SK-N-SH (cell line): ENCODE measurements around the gene MANF. TPM values are rescaled to one million over a fixed set of nuclear protein-coding genes. Genes with fewer than 3 reads are reported as not detected.
A peak's percentile ranks its signal among the peaks of the same experiment; 100 is the strongest.

Source experiments
- CTCF ChIA-PET: fragments of 300-600, 350-600 bp; formaldehyde crosslinking; extraction: SDS; loops from one replicate; lab custom pipeline; 2021; lab: Yijun Ruan, JAX
- POLR2A ChIA-PET: fragments of 350-600 bp; sonication (Branson Sonifier 250); formaldehyde crosslinking; extraction: SDS; loops from one replicate; lab custom pipeline; 2020; ENCODE audit warnings: antibody characterized with exemption, inconsistent platforms; lab: Yijun Ruan, JAX
- DNase-seq: peaks from one replicate; pipeline ENCODE4 v3.0.0; 2012
- H2AFZ ChIP-seq: fragments of 200-600 bp; sonication (generic); 2 replicates; pipeline ENCODE4 v1.8.1; 2016; ENCODE audit warnings: antibody characterized with exemption, mild to moderate bottlenecking, low read depth
- H3F3A ChIP-seq: fragments of 200-600 bp; sonication (generic); replicated peaks from 2 replicates; pipeline ENCODE3; 2016; ENCODE audit warnings: antibody characterized with exemption, mild to moderate bottlenecking; ENCODE audit not compliant: insufficient read depth
- H3K27ac ChIP-seq, 2 experiments: fragments of 200-500 bp in 1 of 2; fragments of 200-600 bp in 1 of 2; sonication (Bioruptor generic) in 1 of 2; sonication (generic), shearing (Covaris generic) in 1 of 2; 2 replicates each; pipeline versions ENCODE4 v1.5.1 to v1.6.1; 2014 to 2016; ENCODE audit warnings: low read depth in 2 of 2, inconsistent platforms in 1 of 2, low read length in 1 of 2, mild to moderate bottlenecking in 1 of 2, mixed read lengths in 1 of 2
- H3K27me3 ChIP-seq: fragments of 200-600 bp; sonication (generic), shearing (Covaris generic); 2 replicates; pipeline ENCODE4 v1.6.1; 2016; ENCODE audit warnings: mixed run types; ENCODE audit not compliant: insufficient read depth
- H3K36me3 ChIP-seq, 2 experiments: fragments of 200-500 bp in 1 of 2; fragments of 200-600 bp in 1 of 2; sonication (Bioruptor generic) in 1 of 2; sonication (generic) in 1 of 2; replicated peaks in 1 of 2; 2 replicates each; pipeline versions ENCODE3 to v1.5.1; 2014 to 2016; ENCODE audit warnings: low read length in 1 of 2, mild to moderate bottlenecking in 1 of 2; ENCODE audit not compliant: insufficient read depth in 2 of 2, control insufficient read depth in 1 of 2
- H3K4me1 ChIP-seq, 2 experiments: fragments of 200-500 bp in 1 of 2; fragments of 200-600 bp in 1 of 2; sonication (Bioruptor generic) in 1 of 2; sonication (generic), shearing (Covaris generic) in 1 of 2; 2 replicates each; pipeline versions ENCODE4 v1.5.1 to v1.6.1; 2014 to 2016; ENCODE audit warnings: low read depth in 1 of 2, low read length in 1 of 2, mixed run types in 1 of 2; ENCODE audit not compliant: insufficient read depth in 2 of 2, control insufficient read depth in 1 of 2
- H3K4me2 ChIP-seq: fragments of 200-600 bp; sonication (generic), shearing (Covaris generic); 2 replicates; pipeline ENCODE4 v1.6.1; 2017; ENCODE audit warnings: mixed run types
- H3K4me3 ChIP-seq, 2 experiments: fragments of 200-500 bp in 1 of 2; fragments of 200-600 bp in 1 of 2; sonication (Bioruptor generic) in 1 of 2; sonication (generic), shearing (Covaris generic) in 1 of 2; 2 replicates each; pipeline versions ENCODE4 v1.5.1 to v1.8.1; 2014 to 2016; ENCODE audit warnings: low read depth in 2 of 2, inconsistent platforms in 1 of 2, low read length in 1 of 2, mild to moderate bottlenecking in 1 of 2, mixed read lengths in 1 of 2, moderate library complexity in 1 of 2
- H3K79me2 ChIP-seq: fragments of 200-600 bp; sonication (generic); 2 replicates; pipeline ENCODE4 v1.8.1; 2017; ENCODE audit warnings: mild to moderate bottlenecking; ENCODE audit not compliant: insufficient read depth
- H3K9ac ChIP-seq: fragments of 200-600 bp; sonication (generic); 2 replicates; pipeline ENCODE4 v1.6.1; 2017; ENCODE audit warnings: mixed run types
- H3K9me2 ChIP-seq: fragments of 200-600 bp; sonication (generic); 2 replicates; pipeline ENCODE4 v1.6.1; 2017; ENCODE audit warnings: mixed run types
- H3K9me3 ChIP-seq: fragments of 200-600 bp; sonication (generic); 2 replicates; pipeline ENCODE4 v1.6.1; 2017; ENCODE audit warnings: mixed run types, mild to moderate bottlenecking, moderate library complexity
- H4K20me1 ChIP-seq: fragments of 200-600 bp; sonication (generic); 2 replicates; pipeline ENCODE4 v1.6.1; 2017; ENCODE audit warnings: mild to moderate bottlenecking, mixed run types; ENCODE audit not compliant: insufficient read depth
- CTCF ChIP-seq: fragments of 200-600 bp; sonication (generic); IDR thresholded peaks from 2 replicates; pipeline ENCODE4 v1.6.1; 2017; ENCODE audit warnings: antibody characterized with exemption, mild to moderate bottlenecking, moderate library complexity
- ELF1 ChIP-seq: IDR thresholded peaks from 2 replicates; pipeline ENCODE4 v1.4.0; 2012
- FOSL2 ChIP-seq: IDR thresholded peaks from 2 replicates; pipeline ENCODE4 v1.4.0; 2012; ENCODE audit warnings: low read depth, mild to moderate bottlenecking, moderate library complexity, borderline replicate concordance
- GABPA ChIP-seq: IDR thresholded peaks from 2 replicates; pipeline ENCODE4 v1.4.0; 2012; ENCODE audit warnings: low read depth, mild to moderate bottlenecking
- GATA2 ChIP-seq: sonication (generic); formaldehyde crosslinking; IDR thresholded peaks from 2 replicates; pipeline ENCODE4 v1.5.0; 2020; ENCODE audit warnings: mild to moderate bottlenecking, missing genetic modification reagents
- JUND ChIP-seq: IDR thresholded peaks from 2 replicates; pipeline ENCODE4 v1.4.0; 2012
- MAX ChIP-seq: IDR thresholded peaks from 2 replicates; pipeline ENCODE4 v1.4.0; 2012; ENCODE audit warnings: low read depth
- MEF2A ChIP-seq: IDR thresholded peaks from 2 replicates; pipeline ENCODE4 v1.4.0; 2012; ENCODE audit warnings: low read depth, borderline replicate concordance
- NFIC ChIP-seq: IDR thresholded peaks from 2 replicates; pipeline ENCODE4 v1.4.0; 2012; ENCODE audit warnings: borderline replicate concordance
- NRF1 ChIP-seq: IDR thresholded peaks from 2 replicates; pipeline ENCODE4 v1.6.1; 2012; ENCODE audit warnings: low read depth, mild to moderate bottlenecking, low read length
- PBX3 ChIP-seq: IDR thresholded peaks from 2 replicates; pipeline ENCODE4; 2012
- POLR2AphosphoS5 ChIP-seq: IDR thresholded peaks from 2 replicates; pipeline ENCODE4 v1.6.1; 2012; ENCODE audit warnings: low read depth, low read length
- RCOR1 ChIP-seq: fragments of 150-350 bp; IDR thresholded peaks from 2 replicates; pipeline ENCODE4 v1.6.1; 2017; ENCODE audit warnings: antibody characterized with exemption, low read length
- RXRA ChIP-seq: IDR thresholded peaks from 2 replicates; pipeline ENCODE4 v1.4.0; 2012; ENCODE audit warnings: low read depth, mild to moderate bottlenecking, borderline replicate concordance
- TAF1 ChIP-seq: IDR thresholded peaks from 2 replicates; pipeline ENCODE4 v1.6.1; 2012; ENCODE audit warnings: low read depth, mild to moderate bottlenecking, low read length, moderate library complexity, borderline replicate concordance
- YY1 ChIP-seq: IDR thresholded peaks from 2 replicates; pipeline ENCODE4 v1.4.0; 2012; ENCODE audit warnings: low read depth, mild to moderate bottlenecking
- ZBTB33 ChIP-seq: IDR thresholded peaks from 2 replicates; pipeline ENCODE4 v1.4.0; 2012; ENCODE audit warnings: low read depth, borderline replicate concordance
- WGBS: methylation state at CpG from one replicate; pipeline ENCODE4 v1.1.6; 2017; ENCODE audit warnings: low lambda C conversion rate; 5-methylcytosine and 5-hydroxymethylcytosine counted together
- polyA plus RNA-seq, 3 experiments: library from polyadenylated mRNA; depleted of rRNA; stranded (reverse); fragments of >200 nt; gene quantifications; 2 replicates each; pipeline ENCODE4 v1.2.3, GENCODE V29; 2012
- TF ChIP-seq, protein P1 (sequence below): IDR thresholded peaks from 2 replicates; pipeline ENCODE4 v1.4.0; 2012; ENCODE audit warnings: low read depth, borderline replicate concordance

The MANF gene
- polyA plus RNA-seq, 1 of the 3 experiments (the other 2 are of a cell fraction): 121 TPM

DNA sequence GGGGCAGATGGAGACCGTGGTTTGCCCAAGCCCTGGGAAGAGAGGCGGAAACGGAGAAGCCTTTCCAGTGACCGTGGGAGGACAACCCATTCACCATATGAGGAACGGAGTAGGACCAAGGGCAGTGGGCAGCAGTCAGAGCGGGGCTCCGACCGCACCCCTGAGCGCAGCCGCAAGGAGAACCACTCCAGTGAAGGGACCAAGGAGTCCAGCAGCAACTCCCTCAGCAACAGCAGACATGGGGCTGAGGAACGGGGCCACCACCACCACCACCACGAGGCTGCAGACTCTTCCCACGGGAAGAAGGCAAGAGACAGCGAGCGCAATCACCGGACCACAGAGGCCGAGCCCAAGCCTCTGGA lies 8.0 kb downstream of the MANF start:
- Histone ChIP-seq H3K4me1 (peaks cover 11 to 62% of the 10 kb centered on the region in 2 experiments), H2AFZ (no peak overlapping the region), H3K36me3 (peaks cover 34 to 83% of the 10 kb centered on the region in 2 experiments), H3K27ac (no peak overlapping the region), H3K4me3 (no peak overlapping the region), H4K20me1 (peaks cover 66% of the 10 kb centered on the region), H3K27me3 (no peaks in the 10 kb centered on the region), H3K79me2 (peaks cover 73% of the 10 kb centered on the region), H3K4me2 (peak overlapping the region; percentile 98), H3K9me3 (no peaks in the 10 kb centered on the region), H3K9me2 (no peaks in the 10 kb centered on the region), H3K9ac (no peak overlapping the region), H3F3A (peaks cover 45% of the 10 kb centered on the region)
- 90% methylated on average over 11 of the region's 17 CpGs for WGBS
- TF ChIP-seq RXRA: no peak
- TF ChIP-seq POLR2AphosphoS5: no peak
- no peak for TF ChIP-seq ELF1
- TF ChIP-seq GATA2 (CRISPR knock-in tag): no peak
- TF ChIP-seq YY1: no peak
- no peak for TF ChIP-seq MAX
- no peak for TF ChIP-seq MEF2A
- TF ChIP-seq NRF1: no peak
- no peak for TF ChIP-seq TAF1
- TF ChIP-seq, protein P1, sequence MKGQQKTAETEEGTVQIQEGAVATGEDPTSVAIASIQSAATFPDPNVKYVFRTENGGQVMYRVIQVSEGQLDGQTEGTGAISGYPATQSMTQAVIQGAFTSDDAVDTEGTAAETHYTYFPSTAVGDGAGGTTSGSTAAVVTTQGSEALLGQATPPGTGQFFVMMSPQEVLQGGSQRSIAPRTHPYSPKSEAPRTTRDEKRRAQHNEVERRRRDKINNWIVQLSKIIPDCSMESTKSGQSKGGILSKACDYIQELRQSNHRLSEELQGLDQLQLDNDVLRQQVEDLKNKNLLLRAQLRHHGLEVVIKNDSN: no peak
- TF ChIP-seq RCOR1: no peak
- TF ChIP-seq CTCF: no peak
- TF ChIP-seq PBX3: no peak
- no peak for TF ChIP-seq NFIC
- TF ChIP-seq JUND: no peak
- TF ChIP-seq GABPA: no peak
- TF ChIP-seq FOSL2: no peak
- no peak for TF ChIP-seq ZBTB33
- ChIA-PET POLR2A (interaction anchor here (1.0 kb wide), 1 partner anchor 45 kb away, joined by 3 read pairs; no protein-coding TSS in a partner anchor), CTCF (interaction anchor here (0.7 to 1.8 kb wide), 7 partner anchors 41 to 778 kb away, joined by 3 to 5 read pairs (median 3); partner anchors contain the start of genes DOCK3, MAPKAPK3 and RAD54L2)
- DNase-seq: no peak
